Testis (tissue), 2 donors: ENCODE measurements around the gene OXLD1.

Source experiments
- CTCF ChIP-seq, 3 experiments: fragments of 450-650 bp in 2 of 3; fragments of 200-600 bp in 1 of 3; sonication (generic) in 1 of 3; IDR thresholded peaks; one replicate each; pipeline ENCODE4 v1.5.1; 2016 to 2019; ENCODE audit warnings: antibody characterized with exemption in 3 of 3, mild to moderate bottlenecking in 2 of 3, moderate library complexity in 1 of 3
- POLR2A ChIP-seq: fragments of 450-650 bp; IDR thresholded peaks from one replicate; pipeline ENCODE4 v1.6.1; 2017; ENCODE audit warnings: antibody characterized with exemption, mild to moderate bottlenecking, moderate library complexity

- TF ChIP-seq POLR2A, result no peak
- no peak for TF ChIP-seq CTCF (IDR thresholded peaks at IDR 0.05)
Measured at GRCh38 chr17:81706757-81707624, 40.6 kb upstream of the OXLD1 start.
